HCT116 (cell line): ENCODE data around the gene CCDC73. TPM values are rescaled to one million over a fixed set of nuclear protein-coding genes. Genes with fewer than 3 reads are reported as not detected.

Source experiments
- ATAC-seq: fragments of 200-7000 bp; cut with Tn5 transposase; 2 replicates; pipeline ENCODE4 v1.9.1; 2020; ENCODE audit warnings: mild to moderate bottlenecking, moderate library complexity
- BruUV-seq: library from RNA; stranded (reverse); fragments of 400-500 nt; replicated peaks from 2 replicates; lab custom pipeline; 2021; lab: Mats Ljungman, UMichigan
- CTCF ChIA-PET: fragments of 300-600 bp; sonication (Branson Sonifier 250); formaldehyde crosslinking; loops from one replicate; lab custom pipeline; 2021; ENCODE audit warnings: antibody characterized with exemption; lab: Charles Lee
- POLR2A ChIA-PET: fragments of 300-600, 350-600 bp; sonication (Branson Sonifier 250); formaldehyde crosslinking; loops from one replicate; lab custom pipeline; 2021; ENCODE audit warnings: antibody characterized with exemption; lab: Charles Lee
- RAD21 ChIA-PET, 2 experiments: fragments of 300-600 bp; sonication (Branson Sonifier 250); formaldehyde crosslinking; loops; one replicate each; lab custom pipeline; 2023; ENCODE audit warnings: low total read pairs in 2 of 2; ENCODE audit not compliant: uncharacterized antibody in 2 of 2, unreplicated experiment in 2 of 2, low non-redundant PET in 1 of 2; lab: Charles Lee
- DNase-seq: peaks from one replicate; pipeline ENCODE4 v3.0.0-alpha.2; 2010; ENCODE audit warnings: low read depth, low spot score
- H2AFZ ChIP-seq: fragments of 200-600 bp; shearing (Covaris generic), sonication (generic); 2 replicates; pipeline ENCODE4 v1.6.1; 2017; ENCODE audit warnings: low read depth, mixed run types, mixed read lengths, antibody characterized with exemption, low read length; ENCODE audit not compliant: poor library complexity, severe bottlenecking
- H3K27ac ChIP-seq: 2 replicates; pipeline ENCODE4 v1.5.1; 2012; ENCODE audit warnings: low read depth, low read length
- H3K27me3 ChIP-seq: fragments of 200-600 bp; sonication (generic); 2 replicates; pipeline ENCODE4 v1.6.1; 2016; ENCODE audit warnings: mixed run types, low read length, mixed read lengths; ENCODE audit not compliant: insufficient read depth
- H3K36me3 ChIP-seq, 2 experiments: fragments of 200-500 bp in 1 of 2; fragments of 200-600 bp in 1 of 2; sonication (Bioruptor generic) in 1 of 2; sonication (generic) in 1 of 2; 2 replicates each; pipeline versions ENCODE4 v1.5.1 to v1.6.1; 2014 to 2016; ENCODE audit warnings: low read length in 2 of 2, inconsistent platforms in 1 of 2, mixed read lengths in 1 of 2, mixed run types in 1 of 2; ENCODE audit not compliant: insufficient read depth in 2 of 2, control insufficient read depth in 1 of 2
- H3K4me1 ChIP-seq, 2 experiments: fragments of 200-600 bp in 1 of 2; sonication (generic) in 1 of 2; 2 replicates each; pipeline versions ENCODE4 v1.5.1 to v1.6.1; 2012 to 2017; ENCODE audit warnings: low read length in 2 of 2, inconsistent platforms in 1 of 2, mild to moderate bottlenecking in 1 of 2, mixed read lengths in 1 of 2, mixed run types in 1 of 2, moderate library complexity in 1 of 2; ENCODE audit not compliant: insufficient read depth in 2 of 2, control insufficient read depth in 1 of 2
- H3K4me2 ChIP-seq: fragments of 200-600 bp; sonication (generic); 2 replicates; pipeline ENCODE4 v1.6.1; 2017; ENCODE audit warnings: mixed run types, low read length, mixed read lengths
- H3K4me3 ChIP-seq, 2 experiments: fragments of 200-600 bp in 1 of 2; sonication (generic) in 1 of 2; replicated peaks in 1 of 2; 2 replicates each; pipeline ENCODE4 v1.5.1; 2011 to 2016; ENCODE audit warnings: low read length in 2 of 2, control low read depth in 1 of 2, low read depth in 1 of 2, mild to moderate bottlenecking in 1 of 2, mixed read lengths in 1 of 2, mixed run types in 1 of 2
- H3K79me2 ChIP-seq: fragments of 200-600 bp; sonication (generic); 2 replicates; pipeline ENCODE4 v1.6.1; 2017; ENCODE audit warnings: mild to moderate bottlenecking, mixed run types, low read length, moderate library complexity, mixed read lengths; ENCODE audit not compliant: insufficient read depth
- H3K9ac ChIP-seq: fragments of 200-600 bp; sonication (generic); 2 replicates; pipeline ENCODE4 v1.6.1; 2016; ENCODE audit warnings: low read length, mixed read lengths
- H3K9me2 ChIP-seq: fragments of 200-600 bp; sonication (generic), shearing (Covaris generic); 2 replicates; pipeline ENCODE4 v1.6.1; 2017; ENCODE audit warnings: mixed run types, mild to moderate bottlenecking, moderate library complexity; ENCODE audit not compliant: insufficient read depth
- H3K9me3 ChIP-seq, 2 experiments: fragments of 200-500 bp in 1 of 2; fragments of 200-600 bp in 1 of 2; sonication (Bioruptor generic) in 1 of 2; sonication (generic) in 1 of 2; 2 replicates each; pipeline ENCODE4 v1.6.1; 2014 to 2017; ENCODE audit warnings: low read length in 2 of 2, mixed read lengths in 2 of 2, inconsistent platforms in 1 of 2, low read depth in 1 of 2, mild to moderate bottlenecking in 1 of 2, mixed run types in 1 of 2, moderate library complexity in 1 of 2; ENCODE audit not compliant: control insufficient read depth in 1 of 2, insufficient read depth in 1 of 2
- H4K20me1 ChIP-seq: fragments of 200-600 bp; sonication (generic), shearing (Covaris generic); 2 replicates; pipeline ENCODE4 v1.6.1; 2017; ENCODE audit warnings: mixed run types, mild to moderate bottlenecking, moderate library complexity; ENCODE audit not compliant: insufficient read depth
- CBX3 ChIP-seq: IDR thresholded peaks from 2 replicates; pipeline ENCODE4 v1.6.1; 2012; ENCODE audit warnings: low read depth
- ELF1 ChIP-seq: IDR thresholded peaks from 2 replicates; pipeline ENCODE4 v1.6.1; 2012; ENCODE audit warnings: low read depth, borderline replicate concordance
- EZH2 ChIP-seq: fragments of 200-600 bp; sonication (generic); IDR thresholded peaks from 2 replicates; pipeline ENCODE4 v1.6.1; 2017; ENCODE audit warnings: antibody characterized with exemption, mixed run types
- EZH2phosphoT487 ChIP-seq: fragments of 200-600 bp; IDR thresholded peaks from 2 replicates; pipeline ENCODE4 v1.6.1; 2018; ENCODE audit warnings: antibody characterized with exemption, borderline replicate concordance
- FOSL1 ChIP-seq: IDR thresholded peaks from 2 replicates; pipeline ENCODE4 v1.6.1; 2012; ENCODE audit warnings: low read depth
- JUND ChIP-seq: IDR thresholded peaks from 2 replicates; pipeline ENCODE4 v1.6.1; 2012
- POLR2A ChIP-seq: IDR thresholded peaks from 2 replicates; pipeline ENCODE4 v1.7.0; 2011; ENCODE audit warnings: borderline replicate concordance; ENCODE audit not compliant: insufficient read depth, insufficient read length; ENCODE audit errors: extremely low read depth
- POLR2AphosphoS5 ChIP-seq: IDR thresholded peaks from 2 replicates; pipeline ENCODE4 v1.6.1; 2011; ENCODE audit warnings: mild to moderate bottlenecking, low read depth, low read length, moderate library complexity
- RAD21 ChIP-seq: IDR thresholded peaks from 2 replicates; pipeline ENCODE4 v1.6.1; 2012; ENCODE audit warnings: low read depth, mild to moderate bottlenecking
- SP1 ChIP-seq: IDR thresholded peaks from 2 replicates; pipeline ENCODE4 v1.6.1; 2012; ENCODE audit warnings: low read depth
- TCF7L2 ChIP-seq: IDR thresholded peaks from 2 replicates; pipeline ENCODE4 v1.7.0; 2011; ENCODE audit warnings: borderline replicate concordance, inconsistent platforms; ENCODE audit not compliant: insufficient read depth, insufficient read length; ENCODE audit errors: extremely low read depth
- YY1 ChIP-seq: IDR thresholded peaks from 2 replicates; pipeline ENCODE4 v1.6.1; 2011; ENCODE audit warnings: low read length, low read depth, moderate library complexity, mild to moderate bottlenecking; ENCODE audit not compliant: insufficient replicate concordance; ENCODE audit errors: extremely low read depth
- ZFX ChIP-seq: fragments of 450-650 bp; IDR thresholded peaks from 2 replicates; pipeline ENCODE4 v1.6.1; 2017
- ZNF274 ChIP-seq: fragments of 200-500 bp; sonication (Bioruptor generic); IDR thresholded peaks from 2 replicates; pipeline ENCODE4 v1.6.1; 2014; ENCODE audit warnings: mild to moderate bottlenecking, low read depth, low read length, inconsistent platforms
- intact Hi-C: fragments of 100-400 bp; cut with micrococcal nuclease; formaldehyde crosslinking; loops from 2 replicates; pipeline ENCODE4 v1.10.0; 2022
- total RNA-seq: library from RNA; stranded (reverse); gene quantifications from one replicate; pipeline ENCODE4 v1.2.1, GENCODE V29; 2021; ENCODE audit not compliant: unreplicated experiment
- TF ChIP-seq, protein P1 (sequence below): IDR thresholded peaks from 2 replicates; pipeline ENCODE4 v1.6.1; 2012
- TF ChIP-seq, protein P2 (sequence below): IDR thresholded peaks from 2 replicates; pipeline ENCODE4 v1.6.1; 2012; ENCODE audit warnings: low read depth
- TF ChIP-seq, protein P3 (sequence below): IDR thresholded peaks from 2 replicates; pipeline ENCODE4 v1.6.1; 2011; ENCODE audit warnings: mild to moderate bottlenecking, low read length, moderate library complexity; ENCODE audit not compliant: insufficient replicate concordance; ENCODE audit errors: extremely low read depth

The CCDC73 gene
- total RNA-seq, 1 experiment from 2014 or later, result not detected

DNA sequence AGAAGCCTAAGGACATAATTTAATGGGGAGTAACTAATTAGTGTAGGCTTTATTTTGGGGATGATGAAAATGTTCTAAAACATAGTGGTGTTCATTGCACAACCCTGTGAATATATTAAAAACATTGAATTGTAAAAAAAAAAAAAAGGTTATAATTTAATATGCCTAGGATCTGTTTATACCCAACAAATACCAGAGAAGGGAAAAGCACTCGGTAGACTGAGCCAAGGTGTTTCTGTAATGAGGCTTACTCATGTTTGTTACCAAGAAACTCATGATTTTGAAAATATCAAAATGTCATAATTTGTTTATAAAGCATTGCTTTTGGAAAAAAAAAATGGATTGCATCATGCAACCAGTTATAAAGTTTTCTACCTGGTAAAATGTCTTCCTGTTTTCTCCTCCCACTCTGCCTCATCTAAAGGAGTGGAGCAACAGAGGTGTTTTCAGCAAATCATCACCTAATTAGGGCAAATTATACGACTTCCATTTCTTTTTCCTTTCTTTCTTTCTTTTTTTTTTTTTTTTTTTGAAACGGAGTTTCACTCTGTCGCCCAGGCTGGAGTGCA, 225.1 kb downstream of the CCDC73 start:
- ChIA-PET CTCF (no interaction called here), RAD21 (no interaction called here), POLR2A (no interaction called here)
- Histone ChIP-seq H3K9ac (no peak overlapping the region), H3K9me3 (no peaks in the 10 kb centered on the region), H3K27me3 (peaks cover 5% of the 10 kb centered on the region; the same call in 1 of the 2 replicates), H3K36me3 (no peaks in the 10 kb centered on the region), H3K9me2 (no peaks in the 10 kb centered on the region), H4K20me1 (no peaks in the 10 kb centered on the region), H3K27ac (no peak overlapping the region), H3K4me3 (no peak overlapping the region), H3K79me2 (no peaks in the 10 kb centered on the region), H3K4me2 (no peak overlapping the region), H3K4me1 (no peaks in the 10 kb centered on the region), H2AFZ (no peak overlapping the region)
- ATAC-seq, result no peak
- DNase-seq, result no peak
- TF ChIP-seq ZFX (no peak), POLR2AphosphoS5 (no peak), ZNF274 (no peak), SP1 (no peak), CBX3 (no peak), RAD21 (no peak), ELF1 (no peak)
- TF ChIP-seq, protein P1, sequence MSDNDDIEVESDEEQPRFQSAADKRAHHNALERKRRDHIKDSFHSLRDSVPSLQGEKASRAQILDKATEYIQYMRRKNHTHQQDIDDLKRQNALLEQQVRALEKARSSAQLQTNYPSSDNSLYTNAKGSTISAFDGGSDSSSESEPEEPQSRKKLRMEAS, result no peak
- intact Hi-C loops, result no loop called here
- BruUV-seq, result no TSS peak

DNA sequence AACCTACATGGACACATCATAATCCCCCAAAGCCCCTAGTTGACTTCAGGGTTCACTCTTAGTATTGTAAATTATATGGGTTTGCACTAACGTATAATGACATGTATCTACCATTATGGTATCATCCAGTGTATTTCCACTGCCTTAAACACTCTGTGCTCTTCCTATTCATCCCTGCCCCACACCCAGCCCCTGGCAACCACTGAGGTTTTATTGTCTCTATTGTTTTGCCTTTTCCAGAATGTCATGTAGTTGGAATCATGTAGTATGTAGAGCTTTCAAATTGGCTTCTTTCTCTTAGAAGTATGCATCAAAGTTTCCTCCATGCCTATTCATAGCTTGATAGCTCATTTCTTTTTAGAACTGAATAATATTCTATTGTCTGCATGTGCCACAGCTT, 227.3 kb downstream of the CCDC73 start:
- CTCF ChIA-PET, result no interaction called here
- BruUV-seq, result no TSS peak
- H4K20me1 ChIP-seq, result no peaks in the 10 kb centered on the region
- H3K4me3 ChIP-seq, result no peak overlapping the region
- no peaks in the 10 kb centered on the region for H3K36me3 ChIP-seq
- DNase-seq, result no peak
- H3K27ac ChIP-seq, result no peak overlapping the region
- H3K9me2 ChIP-seq, result no peaks in the 10 kb centered on the region
- intact Hi-C loops, result no loop called here
- no peak for ATAC-seq
- peaks cover 5% of the 10 kb centered on the region; the same call in 1 of the 2 replicates for H3K27me3 ChIP-seq
- no peak overlapping the region for H3K9ac ChIP-seq
- no peaks in the 10 kb centered on the region for H3K4me1 ChIP-seq
- H3K79me2 ChIP-seq, result no peaks in the 10 kb centered on the region
- RAD21 ChIA-PET, result no interaction called here
- H3K4me2 ChIP-seq, result no peak overlapping the region
- H2AFZ ChIP-seq, result no peak overlapping the region
- H3K9me3 ChIP-seq, result no peaks in the 10 kb centered on the region
- POLR2A ChIA-PET, result no interaction called here
- TF ChIP-seq YY1 (no peak), EZH2phosphoT487 (no peak), POLR2A (no peak), CBX3 (no peak), JUND (no peak), EZH2 (no peak), TCF7L2 (no peak), FOSL1 (no peak)
- TF ChIP-seq, protein P2, sequence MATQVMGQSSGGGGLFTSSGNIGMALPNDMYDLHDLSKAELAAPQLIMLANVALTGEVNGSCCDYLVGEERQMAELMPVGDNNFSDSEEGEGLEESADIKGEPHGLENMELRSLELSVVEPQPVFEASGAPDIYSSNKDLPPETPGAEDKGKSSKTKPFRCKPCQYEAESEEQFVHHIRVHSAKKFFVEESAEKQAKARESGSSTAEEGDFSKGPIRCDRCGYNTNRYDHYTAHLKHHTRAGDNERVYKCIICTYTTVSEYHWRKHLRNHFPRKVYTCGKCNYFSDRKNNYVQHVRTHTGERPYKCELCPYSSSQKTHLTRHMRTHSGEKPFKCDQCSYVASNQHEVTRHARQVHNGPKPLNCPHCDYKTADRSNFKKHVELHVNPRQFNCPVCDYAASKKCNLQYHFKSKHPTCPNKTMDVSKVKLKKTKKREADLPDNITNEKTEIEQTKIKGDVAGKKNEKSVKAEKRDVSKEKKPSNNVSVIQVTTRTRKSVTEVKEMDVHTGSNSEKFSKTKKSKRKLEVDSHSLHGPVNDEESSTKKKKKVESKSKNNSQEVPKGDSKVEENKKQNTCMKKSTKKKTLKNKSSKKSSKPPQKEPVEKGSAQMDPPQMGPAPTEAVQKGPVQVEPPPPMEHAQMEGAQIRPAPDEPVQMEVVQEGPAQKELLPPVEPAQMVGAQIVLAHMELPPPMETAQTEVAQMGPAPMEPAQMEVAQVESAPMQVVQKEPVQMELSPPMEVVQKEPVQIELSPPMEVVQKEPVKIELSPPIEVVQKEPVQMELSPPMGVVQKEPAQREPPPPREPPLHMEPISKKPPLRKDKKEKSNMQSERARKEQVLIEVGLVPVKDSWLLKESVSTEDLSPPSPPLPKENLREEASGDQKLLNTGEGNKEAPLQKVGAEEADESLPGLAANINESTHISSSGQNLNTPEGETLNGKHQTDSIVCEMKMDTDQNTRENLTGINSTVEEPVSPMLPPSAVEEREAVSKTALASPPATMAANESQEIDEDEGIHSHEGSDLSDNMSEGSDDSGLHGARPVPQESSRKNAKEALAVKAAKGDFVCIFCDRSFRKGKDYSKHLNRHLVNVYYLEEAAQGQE, result no peak
- TF ChIP-seq, protein P3, sequence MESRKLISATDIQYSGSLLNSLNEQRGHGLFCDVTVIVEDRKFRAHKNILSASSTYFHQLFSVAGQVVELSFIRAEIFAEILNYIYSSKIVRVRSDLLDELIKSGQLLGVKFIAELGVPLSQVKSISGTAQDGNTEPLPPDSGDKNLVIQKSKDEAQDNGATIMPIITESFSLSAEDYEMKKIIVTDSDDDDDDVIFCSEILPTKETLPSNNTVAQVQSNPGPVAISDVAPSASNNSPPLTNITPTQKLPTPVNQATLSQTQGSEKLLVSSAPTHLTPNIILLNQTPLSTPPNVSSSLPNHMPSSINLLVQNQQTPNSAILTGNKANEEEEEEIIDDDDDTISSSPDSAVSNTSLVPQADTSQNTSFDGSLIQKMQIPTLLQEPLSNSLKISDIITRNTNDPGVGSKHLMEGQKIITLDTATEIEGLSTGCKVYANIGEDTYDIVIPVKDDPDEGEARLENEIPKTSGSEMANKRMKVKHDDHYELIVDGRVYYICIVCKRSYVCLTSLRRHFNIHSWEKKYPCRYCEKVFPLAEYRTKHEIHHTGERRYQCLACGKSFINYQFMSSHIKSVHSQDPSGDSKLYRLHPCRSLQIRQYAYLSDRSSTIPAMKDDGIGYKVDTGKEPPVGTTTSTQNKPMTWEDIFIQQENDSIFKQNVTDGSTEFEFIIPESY, result no peak
